ENCODE measurements around the gene PRKCH.
"Not testable (repeated sequence)": the region's sequence is repeated elsewhere in the genome, so short reads cannot be mapped to it uniquely, and the experiment has no call there.

The PRKCH gene

DNA sequence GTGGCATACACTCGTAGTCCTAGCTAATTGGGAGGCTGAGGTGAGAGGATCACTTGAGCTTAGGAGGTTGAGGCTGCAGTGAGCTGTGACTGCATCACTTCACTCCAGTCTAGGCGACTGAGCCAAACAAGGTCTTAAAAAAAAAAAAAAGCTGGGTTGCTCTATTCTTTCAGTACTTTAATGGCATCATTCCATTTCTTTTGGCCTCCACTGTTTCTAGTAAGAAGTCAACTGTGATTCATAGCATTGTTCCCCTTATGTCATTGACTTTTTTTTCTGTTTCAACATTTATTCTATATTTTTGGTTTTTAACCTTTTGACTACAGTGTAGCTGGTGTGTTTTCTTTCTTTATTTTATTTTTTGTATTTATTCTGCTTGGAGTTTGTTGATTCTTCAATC lies 16.7 kb upstream of the PRKCH start:
- H3K4me3 ChIP-seq (ENCODE audit: insufficient read depth, low read length, poor library complexity, severe bottlenecking): no peak overlapping the region
- no peaks in the 10 kb centered on the region for H3K27me3 ChIP-seq (ENCODE audit: low read length)
- H3K9me3 ChIP-seq (ENCODE audit: insufficient read depth, low read length): no peaks in the 10 kb centered on the region
- TF ChIP-seq, protein P1, sequence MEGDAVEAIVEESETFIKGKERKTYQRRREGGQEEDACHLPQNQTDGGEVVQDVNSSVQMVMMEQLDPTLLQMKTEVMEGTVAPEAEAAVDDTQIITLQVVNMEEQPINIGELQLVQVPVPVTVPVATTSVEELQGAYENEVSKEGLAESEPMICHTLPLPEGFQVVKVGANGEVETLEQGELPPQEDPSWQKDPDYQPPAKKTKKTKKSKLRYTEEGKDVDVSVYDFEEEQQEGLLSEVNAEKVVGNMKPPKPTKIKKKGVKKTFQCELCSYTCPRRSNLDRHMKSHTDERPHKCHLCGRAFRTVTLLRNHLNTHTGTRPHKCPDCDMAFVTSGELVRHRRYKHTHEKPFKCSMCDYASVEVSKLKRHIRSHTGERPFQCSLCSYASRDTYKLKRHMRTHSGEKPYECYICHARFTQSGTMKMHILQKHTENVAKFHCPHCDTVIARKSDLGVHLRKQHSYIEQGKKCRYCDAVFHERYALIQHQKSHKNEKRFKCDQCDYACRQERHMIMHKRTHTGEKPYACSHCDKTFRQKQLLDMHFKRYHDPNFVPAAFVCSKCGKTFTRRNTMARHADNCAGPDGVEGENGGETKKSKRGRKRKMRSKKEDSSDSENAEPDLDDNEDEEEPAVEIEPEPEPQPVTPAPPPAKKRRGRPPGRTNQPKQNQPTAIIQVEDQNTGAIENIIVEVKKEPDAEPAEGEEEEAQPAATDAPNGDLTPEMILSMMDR (IDR thresholded peaks at IDR 0.05; ENCODE audit: insufficient read depth, low read length, poor library complexity, severe bottlenecking): no peak
- TF ChIP-seq EZH2phosphoT487 (conservative IDR thresholded peaks at IDR 0.05; ENCODE audit: low read length): no peak
- H3K27ac ChIP-seq (ENCODE audit: low read depth, low read length): no peak overlapping the region
- H3K9ac ChIP-seq (ENCODE audit: low read length): no peak overlapping the region
- H4K20me1 ChIP-seq (ENCODE audit: low read depth, low read length): no peaks in the 10 kb centered on the region
- H3K9me2 ChIP-seq (replicated peaks; ENCODE audit: insufficient read depth, low read length): no peaks in the 10 kb centered on the region
- no peak overlapping the region for H2AFZ ChIP-seq (ENCODE audit: low read depth, low read length, severe bottlenecking)
- H3K36me3 ChIP-seq (ENCODE audit: low read length): no peaks in the 10 kb centered on the region
- no peak overlapping the region for H3K4me2 ChIP-seq (ENCODE audit: low read depth, low read length, poor library complexity, severe bottlenecking)
- no peaks in the 10 kb centered on the region for H3K79me2 ChIP-seq (ENCODE audit: insufficient read depth, low read length)
- no peaks in the 10 kb centered on the region for H3F3A ChIP-seq (ENCODE audit: insufficient read depth)

DNA sequence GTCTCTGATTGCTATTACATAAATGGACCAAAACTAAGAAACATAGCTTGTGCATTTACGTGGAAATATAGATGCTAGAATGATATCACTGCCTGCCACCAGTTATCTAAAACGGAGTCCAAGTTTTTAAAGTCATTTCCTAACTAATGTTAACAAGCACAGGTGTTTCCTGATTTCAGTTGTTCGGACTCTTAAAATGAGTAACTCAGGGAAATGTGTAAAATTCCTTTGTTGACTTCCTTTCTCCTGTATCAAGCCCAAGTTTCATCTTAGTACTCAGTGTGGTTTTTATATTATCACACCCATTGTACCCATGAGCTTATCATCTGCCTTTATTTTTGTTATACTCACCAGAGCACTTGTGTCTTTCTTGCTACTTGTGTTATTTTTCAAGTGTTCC lies 13.2 kb upstream of the PRKCH start:
- Histone ChIP-seq H3K9me2 (replicated peaks; ENCODE audit: insufficient read depth, low read length) (no peaks in the 10 kb centered on the region), H3K9me3 (ENCODE audit: insufficient read depth, low read length) (peaks cover 10% of the 10 kb centered on the region; the same call in 1 of the 2 replicates), H2AFZ (ENCODE audit: low read depth, low read length, severe bottlenecking) (no peak overlapping the region), H3K4me3 (ENCODE audit: insufficient read depth, low read length, poor library complexity, severe bottlenecking) (no peak overlapping the region), H4K20me1 (ENCODE audit: low read depth, low read length) (no peaks in the 10 kb centered on the region), H3K79me2 (ENCODE audit: insufficient read depth, low read length) (no peaks in the 10 kb centered on the region), H3K27ac (ENCODE audit: low read depth, low read length) (no peak overlapping the region), H3K9ac (ENCODE audit: low read length) (no peak overlapping the region), H3K4me2 (ENCODE audit: low read depth, low read length, poor library complexity, severe bottlenecking) (no peak overlapping the region), H3K27me3 (ENCODE audit: low read length) (no peaks in the 10 kb centered on the region), H3F3A (ENCODE audit: insufficient read depth) (no peaks in the 10 kb centered on the region), H3K36me3 (ENCODE audit: low read length) (no peaks in the 10 kb centered on the region)
- TF ChIP-seq EZH2phosphoT487 (conservative IDR thresholded peaks at IDR 0.05; ENCODE audit: low read length): no peak
- TF ChIP-seq, protein P1 (IDR thresholded peaks at IDR 0.05; ENCODE audit: insufficient read depth, low read length, poor library complexity, severe bottlenecking): no peak

DNA sequence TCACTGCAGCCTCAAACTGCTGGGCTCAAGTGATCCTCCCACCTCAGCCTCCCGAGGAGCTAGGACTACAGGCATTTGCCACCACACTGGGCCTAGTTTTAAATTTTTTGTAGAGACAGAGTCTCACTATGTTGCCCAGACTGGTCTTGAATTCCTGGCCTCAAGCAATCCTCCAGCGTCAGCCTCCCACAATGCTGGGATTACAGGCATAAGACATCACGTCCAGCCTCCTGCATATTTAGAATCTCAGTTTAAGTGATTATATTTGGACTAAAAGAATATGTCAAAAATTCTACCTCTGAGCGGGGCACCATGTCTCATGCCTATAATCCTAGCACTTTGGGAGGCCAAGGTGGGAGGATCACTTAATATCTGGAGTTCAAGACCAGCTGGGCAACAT lies 12.7 kb upstream of the PRKCH start:
- H3K9ac ChIP-seq (ENCODE audit: low read length); H3K79me2 ChIP-seq (ENCODE audit: insufficient read depth, low read length); H2AFZ ChIP-seq (ENCODE audit: low read depth, low read length, severe bottlenecking); H3F3A ChIP-seq (ENCODE audit: insufficient read depth); H3K27ac ChIP-seq (ENCODE audit: low read depth, low read length); H3K4me3 ChIP-seq (ENCODE audit: insufficient read depth, low read length, poor library complexity, severe bottlenecking); H3K27me3 ChIP-seq (ENCODE audit: low read length); H3K36me3 ChIP-seq (ENCODE audit: low read length); H4K20me1 ChIP-seq (ENCODE audit: low read depth, low read length); H3K4me2 ChIP-seq (ENCODE audit: low read depth, low read length, poor library complexity, severe bottlenecking); H3K9me2 ChIP-seq (replicated peaks; ENCODE audit: insufficient read depth, low read length): not testable (repeated sequence)
- H3K9me3 ChIP-seq (ENCODE audit: insufficient read depth, low read length): peaks cover 12% of the 10 kb centered on the region; the same call in 1 of the 2 replicates

DNA sequence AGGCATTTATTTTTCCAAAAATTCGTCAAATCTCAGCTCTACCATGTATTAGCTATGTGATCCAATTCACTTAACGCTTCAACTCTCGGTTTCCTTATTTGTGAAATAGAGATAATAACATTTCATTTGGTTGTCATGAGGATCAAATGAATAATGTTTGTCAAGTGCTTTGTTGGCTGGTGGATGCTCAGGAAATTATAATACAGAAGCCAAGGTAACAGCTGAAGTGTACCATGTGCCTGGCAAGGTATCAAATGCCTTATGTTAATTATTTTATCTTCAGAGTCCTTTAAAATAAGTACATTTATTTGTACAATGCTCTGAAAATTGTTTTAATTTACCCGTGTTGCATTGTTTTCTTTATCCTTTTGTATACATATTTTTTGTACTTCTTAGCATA lies 6.1 kb upstream of the PRKCH start:
- no peaks in the 10 kb centered on the region for H3K9me2 ChIP-seq (replicated peaks; ENCODE audit: insufficient read depth, low read length)
- TF ChIP-seq, protein P1 (IDR thresholded peaks at IDR 0.05; ENCODE audit: insufficient read depth, low read length, poor library complexity, severe bottlenecking): no peak
- TF ChIP-seq EZH2phosphoT487 (conservative IDR thresholded peaks at IDR 0.05; ENCODE audit: low read length): no peak
- H3K9me3 ChIP-seq (ENCODE audit: insufficient read depth, low read length): peaks cover 15% of the 10 kb centered on the region; the same call in 1 of the 2 replicates
- H3K4me2 ChIP-seq (ENCODE audit: low read depth, low read length, poor library complexity, severe bottlenecking): no peak overlapping the region
- H4K20me1 ChIP-seq (ENCODE audit: low read depth, low read length): no peaks in the 10 kb centered on the region
- H3K27ac ChIP-seq (ENCODE audit: low read depth, low read length): no peak overlapping the region
- no peak overlapping the region for H2AFZ ChIP-seq (ENCODE audit: low read depth, low read length, severe bottlenecking)
- H3K27me3 ChIP-seq (ENCODE audit: low read length): no peaks in the 10 kb centered on the region
- no peak overlapping the region for H3K9ac ChIP-seq (ENCODE audit: low read length)
- H3K79me2 ChIP-seq (ENCODE audit: insufficient read depth, low read length): no peaks in the 10 kb centered on the region
- no peaks in the 10 kb centered on the region for H3F3A ChIP-seq (ENCODE audit: insufficient read depth)
- H3K4me3 ChIP-seq (ENCODE audit: insufficient read depth, low read length, poor library complexity, severe bottlenecking): no peak overlapping the region
- H3K36me3 ChIP-seq (ENCODE audit: low read length): no peaks in the 10 kb centered on the region

Measured in SU-DHL-6 (cell line).